Activated CD8-positive, alpha-beta memory T cell treated with anti-CD3 and anti-CD28 coated beads, Interleukin-2, amount 50 U/mL, for 4 hours (primary cell): ENCODE results near the gene MED13L.

Experiments
- DNase-seq: peaks from one replicate; pipeline ENCODE4 v3.0.0-alpha.2; 2020

MED13L gene

DNA sequence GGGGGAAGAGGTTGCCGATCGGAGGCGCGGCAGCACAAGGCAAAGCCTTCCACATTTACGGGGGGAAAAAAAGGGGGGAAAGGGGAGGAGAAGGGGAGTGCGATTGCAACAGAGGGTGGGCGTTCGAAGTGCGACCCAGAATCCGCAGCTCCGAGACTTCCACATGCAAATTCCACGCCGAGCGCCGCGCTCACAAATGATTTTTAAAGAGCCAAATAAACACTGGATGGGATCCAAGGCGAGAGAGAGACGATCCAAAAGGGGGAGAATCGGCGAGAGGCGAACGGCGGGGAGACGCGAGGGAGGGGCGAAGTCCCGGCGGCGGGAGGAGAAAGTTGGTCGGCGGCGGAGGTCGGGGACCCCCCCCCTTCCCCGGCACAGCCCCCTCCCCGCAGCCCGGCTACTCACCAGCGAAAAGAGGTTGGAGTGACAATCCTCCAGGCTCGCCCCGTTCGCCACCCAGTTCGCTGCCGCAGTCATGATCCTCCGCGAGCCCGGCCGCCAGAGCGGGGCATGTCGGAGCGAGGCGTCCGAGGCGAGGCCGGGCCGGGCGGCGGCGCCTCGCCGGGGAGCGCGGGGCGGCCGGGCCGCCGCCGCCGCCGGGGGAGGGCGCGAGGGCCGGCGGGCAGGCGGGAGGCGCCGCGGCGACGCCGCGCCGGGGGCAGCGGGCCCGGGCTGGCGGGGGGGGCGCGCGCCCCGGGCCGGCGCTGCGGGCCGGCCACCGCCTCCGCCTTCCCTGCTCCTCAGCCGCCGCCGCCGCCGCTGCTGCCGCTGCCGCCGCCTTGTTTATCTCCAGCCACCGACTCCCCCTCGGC lies 634 bp downstream of the MED13L start:
- DNase-seq = peak; percentile 64

DNA sequence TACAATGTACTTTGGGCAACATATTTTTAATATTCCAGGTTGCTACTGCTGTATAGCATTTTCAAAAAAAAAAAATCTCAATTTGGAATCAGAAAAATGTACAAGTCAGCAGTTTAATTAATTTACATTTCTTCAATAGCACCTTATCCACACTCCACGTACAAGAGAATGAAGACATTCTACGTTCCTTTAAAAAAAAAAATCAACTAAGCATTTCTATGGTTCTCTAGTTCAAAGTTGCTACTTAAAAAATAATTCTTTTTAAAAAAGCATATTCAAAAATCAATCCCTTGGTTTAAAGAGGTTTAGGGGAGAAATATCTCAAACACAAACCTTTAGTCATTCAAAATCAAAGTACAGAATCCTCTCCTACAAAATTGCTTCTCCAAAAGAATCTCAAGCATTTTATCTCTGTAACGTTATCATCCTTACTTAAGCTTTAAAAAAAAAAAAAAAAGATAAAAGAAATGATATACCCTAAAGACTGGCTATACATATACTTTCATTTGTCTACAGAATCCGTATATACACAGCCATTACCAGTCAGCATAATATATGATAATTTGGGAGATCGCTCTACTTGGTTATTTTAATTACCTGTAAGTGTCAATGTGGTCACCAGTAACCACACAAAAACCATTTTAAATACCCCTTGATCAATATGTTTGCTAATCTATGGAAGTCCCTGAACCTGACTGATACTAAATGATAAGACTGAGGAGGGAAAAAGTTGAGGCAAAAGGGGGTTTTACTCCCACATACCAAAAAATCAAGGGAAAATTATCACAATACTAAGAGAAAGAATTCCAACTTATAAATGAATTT lies 2.7 kb downstream of the MED13L start:
- DNase-seq = no peak

DNA sequence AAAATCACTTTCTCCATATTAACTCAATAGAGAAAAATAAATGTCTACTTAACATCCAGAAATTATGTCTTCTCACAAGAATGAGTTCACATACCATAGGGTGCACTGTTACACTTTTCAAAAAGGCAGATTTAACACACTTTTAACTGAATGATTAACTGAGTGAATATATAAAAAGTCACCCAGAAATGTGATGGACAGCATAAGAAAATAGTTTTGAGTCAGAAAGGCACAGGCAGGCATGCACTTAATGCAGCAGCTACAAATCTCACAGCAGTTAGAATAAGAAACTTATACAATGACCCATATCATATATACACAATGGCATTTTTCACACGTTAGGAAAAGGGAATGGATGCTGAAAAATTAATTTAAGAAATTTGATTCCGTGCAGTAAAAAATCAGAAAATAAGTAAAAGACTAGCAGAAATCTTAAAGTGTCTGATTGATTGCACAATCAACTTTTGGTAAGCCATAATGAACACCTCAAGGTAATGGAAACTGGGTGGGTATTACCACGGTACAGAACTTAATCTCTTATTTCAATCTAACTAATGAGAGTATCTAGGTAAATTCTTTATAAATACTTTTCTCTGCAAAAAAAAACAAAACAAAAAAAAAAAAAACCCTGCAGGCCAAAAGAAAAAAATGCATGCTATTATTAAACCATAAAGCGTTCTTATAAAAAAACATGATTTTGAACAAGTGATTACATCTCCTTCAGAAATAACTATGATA lies 3.5 kb downstream of the MED13L start:
- DNase-seq = no peak

DNA sequence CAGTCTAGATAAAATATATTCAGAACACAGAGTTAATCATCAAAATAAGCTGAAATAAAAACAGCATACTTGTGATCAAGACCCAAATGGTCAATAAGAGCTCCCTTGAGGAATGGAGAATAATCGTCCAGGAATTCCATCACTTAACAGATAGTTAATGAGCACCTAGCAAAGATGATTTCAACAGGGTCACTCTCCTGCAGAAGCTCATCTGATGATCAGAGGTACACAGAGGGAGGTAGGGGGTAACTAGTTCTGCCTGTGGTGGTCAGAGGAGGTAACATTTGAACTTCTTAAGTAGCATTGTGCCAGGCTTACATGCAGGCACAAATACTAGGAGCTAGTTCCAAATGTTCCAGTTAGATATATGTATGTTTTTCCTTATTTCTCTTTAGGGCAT lies 9.5 kb downstream of the MED13L start:
- no peak for DNase-seq

DNA sequence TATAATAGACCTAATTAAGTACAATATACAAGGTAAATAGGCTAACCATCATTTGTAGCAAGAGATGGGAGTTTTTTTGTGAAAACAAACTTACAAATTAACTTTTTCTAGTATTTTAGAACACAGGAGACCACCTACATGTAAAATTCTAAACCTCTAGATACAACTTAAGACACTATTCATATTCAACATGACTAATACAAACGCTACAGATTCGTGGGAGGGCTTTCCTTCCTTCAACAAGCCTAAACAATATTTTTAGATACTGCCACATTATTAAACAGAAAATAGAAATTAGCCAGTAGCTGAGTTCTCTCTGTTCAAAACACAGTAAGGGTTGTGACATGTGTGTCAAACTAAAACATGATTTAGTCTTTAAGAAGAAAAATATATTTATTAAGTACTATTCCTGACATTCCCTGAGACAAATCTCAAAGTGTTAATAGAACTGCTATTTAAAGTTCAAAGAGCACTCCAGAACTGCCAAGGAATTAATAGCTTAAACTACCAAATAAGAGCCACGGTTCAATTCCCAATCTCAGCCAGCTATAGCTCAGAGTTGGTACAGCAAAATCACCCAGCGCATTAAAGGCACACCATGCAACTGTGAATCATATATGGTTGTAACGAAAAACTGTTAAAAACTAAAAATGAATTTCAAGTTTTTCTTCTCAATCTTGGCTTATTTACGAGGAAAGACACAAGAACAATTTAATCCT lies 10.7 kb downstream of the MED13L start:
- DNase-seq = no peak

DNA sequence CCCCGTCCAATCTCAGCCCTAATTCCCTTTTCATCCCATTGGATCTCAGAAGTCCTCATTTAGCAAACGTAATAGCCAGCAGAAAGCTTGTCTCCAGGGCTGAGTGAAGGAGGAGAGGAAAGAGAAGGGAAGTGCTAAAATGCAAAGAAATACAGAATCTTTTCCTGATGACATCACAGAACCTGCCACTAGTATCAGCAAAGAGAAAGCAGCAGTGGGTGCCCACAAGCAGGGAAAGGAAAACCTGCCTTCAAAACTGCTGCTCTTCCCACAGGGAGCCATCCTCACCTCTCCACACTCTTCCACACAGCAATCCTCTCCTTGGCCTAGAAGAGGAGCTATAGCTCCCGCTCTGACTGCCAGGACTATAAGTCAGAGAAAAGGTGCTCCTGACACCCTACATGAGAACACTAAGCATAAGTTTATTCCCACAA lies 11.3 kb downstream of the MED13L start:
- DNase-seq = no peak

DNA sequence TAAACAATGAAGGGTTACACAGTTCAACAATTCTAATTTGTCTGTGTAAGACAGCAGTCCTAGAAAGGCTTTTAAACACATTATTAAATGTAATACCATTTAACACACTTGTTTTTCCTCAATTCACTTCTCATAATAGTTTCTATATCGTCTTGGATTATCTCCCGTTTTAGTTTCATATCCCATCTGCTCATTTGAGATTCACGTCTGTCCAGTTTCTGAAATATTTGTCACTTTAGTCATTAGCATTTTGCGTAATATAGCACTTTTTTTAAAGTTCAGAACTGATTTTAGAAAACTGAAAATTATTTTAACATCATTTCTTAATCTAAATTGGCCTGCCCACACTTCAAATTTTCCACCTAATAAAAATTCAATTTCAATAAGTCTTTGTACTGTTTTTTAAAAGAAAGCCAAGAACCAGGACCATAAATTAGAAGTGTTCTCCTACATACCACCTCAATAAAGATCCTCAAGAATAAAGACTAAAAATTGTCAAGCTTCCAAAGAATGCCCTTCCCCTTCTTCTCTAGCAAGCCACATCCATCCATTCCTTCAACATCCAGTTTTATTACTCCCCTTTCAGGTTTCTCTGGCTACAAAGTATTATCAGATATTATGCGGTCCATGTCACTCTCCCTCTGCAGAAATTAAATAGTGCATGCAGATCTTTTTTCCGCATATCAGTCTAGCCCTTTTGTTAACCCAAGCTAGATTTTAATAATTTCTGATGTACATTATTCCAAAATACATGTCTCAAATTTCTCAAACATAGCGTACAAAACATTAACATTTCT lies 11.9 kb downstream of the MED13L start:
- DNase-seq = no peak

DNA sequence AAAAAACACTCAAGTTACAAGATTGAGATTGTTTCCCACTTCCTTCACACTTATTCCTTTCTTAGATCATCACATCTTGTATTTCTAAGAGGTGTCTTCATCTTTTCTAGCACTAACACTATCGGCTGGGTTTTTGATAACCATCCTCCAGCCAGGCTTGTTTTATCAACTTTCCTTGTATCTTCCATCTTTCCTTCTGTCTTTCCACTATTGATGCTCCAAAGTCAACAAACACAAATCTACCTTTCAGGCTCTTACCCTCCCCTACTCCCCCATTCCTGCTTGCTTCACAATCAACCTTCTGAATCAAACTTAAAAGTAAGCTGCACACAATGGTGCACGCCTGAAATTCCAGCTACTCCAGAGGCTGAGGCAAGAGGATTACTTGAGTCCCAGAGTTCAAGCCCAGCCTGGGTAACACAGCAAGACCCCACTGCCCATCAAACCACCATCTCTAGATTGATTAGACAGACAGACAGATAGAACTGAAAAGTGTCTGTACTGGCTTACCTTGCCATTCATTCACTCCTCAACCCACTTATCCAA lies 12.9 kb downstream of the MED13L start:
- no peak for DNase-seq

DNA sequence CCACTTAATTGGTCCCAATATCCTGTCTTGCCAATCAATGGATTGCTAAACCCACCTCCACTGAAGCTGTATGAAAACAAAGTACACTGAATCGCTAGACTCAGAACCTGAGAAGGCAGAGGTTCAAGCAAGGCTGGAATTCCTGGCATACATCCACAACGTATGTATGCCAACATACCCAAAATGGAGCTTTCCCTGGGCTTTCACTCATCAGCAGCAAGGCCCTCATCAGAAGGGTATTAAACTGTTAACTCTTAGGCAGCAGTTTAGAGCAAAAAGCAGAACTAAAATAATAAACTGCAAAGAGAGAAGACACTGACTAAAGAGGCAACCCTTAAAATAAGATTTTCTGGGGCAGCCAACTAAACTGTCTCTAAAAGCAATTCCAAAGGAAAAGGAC lies 13.6 kb downstream of the MED13L start:
- DNase-seq = no peak

DNA sequence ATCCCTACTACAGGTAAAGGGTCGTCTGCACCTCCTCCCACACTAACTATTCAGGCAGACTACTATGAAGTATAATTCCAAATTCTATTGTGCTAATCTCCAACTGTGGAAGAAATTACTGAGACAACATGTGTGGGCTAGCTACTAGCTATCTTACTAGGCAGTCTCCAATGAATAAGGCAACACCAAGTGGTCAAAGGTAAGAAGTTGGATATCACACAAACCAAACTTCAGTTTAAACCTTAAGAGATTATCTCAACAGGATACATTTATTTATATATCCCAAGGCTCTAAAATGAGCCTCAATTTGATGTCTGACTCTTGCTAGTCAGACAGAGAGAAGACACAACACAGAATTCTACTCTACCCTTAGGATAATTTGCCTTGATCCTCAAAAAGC lies 14.1 kb downstream of the MED13L start:
- DNase-seq = no peak

DNA sequence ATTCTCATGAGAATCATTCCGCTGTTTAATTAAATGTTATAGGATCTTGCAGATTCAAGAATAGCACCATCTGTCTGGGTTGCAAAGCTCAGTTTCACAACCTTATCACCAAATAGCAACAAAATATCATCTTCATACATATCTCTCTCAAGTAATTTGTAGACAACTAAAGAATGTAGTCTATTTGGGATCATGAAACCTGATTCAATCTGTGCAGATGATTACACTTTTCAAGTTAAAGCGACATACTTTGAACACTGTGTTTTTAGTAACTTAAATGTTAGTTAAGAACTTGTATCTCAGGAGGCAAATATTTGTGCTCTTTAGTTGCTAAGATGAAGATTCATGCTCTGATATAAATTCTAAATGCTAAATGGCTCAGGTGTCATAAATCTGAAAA lies 14.8 kb downstream of the MED13L start:
- DNase-seq = no peak

DNA sequence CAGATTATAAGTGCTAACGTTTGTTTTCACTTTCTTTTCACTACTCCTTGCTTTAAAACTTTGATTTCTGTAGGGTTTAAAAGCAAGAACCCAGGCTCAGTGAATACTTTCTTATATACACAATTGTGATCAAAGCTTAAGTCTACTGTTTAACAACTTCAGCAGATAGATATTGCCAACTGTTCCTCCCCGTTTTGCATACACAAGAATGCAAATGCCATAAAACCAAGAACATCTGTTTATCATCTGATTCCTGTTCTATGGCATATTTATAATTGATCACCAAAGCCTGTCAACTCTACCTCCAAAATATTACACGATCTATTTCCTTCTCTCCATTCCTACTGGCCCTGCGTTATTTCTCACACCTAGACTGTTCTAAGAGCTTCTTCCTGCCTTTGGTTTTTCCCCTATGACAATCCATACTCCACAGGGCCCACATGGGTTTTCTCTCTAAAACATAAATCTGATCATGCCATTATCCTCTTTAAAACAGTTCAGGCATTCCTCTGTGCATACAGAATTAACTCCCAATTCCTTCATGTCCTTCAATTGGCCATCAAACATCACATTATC lies 15.9 kb downstream of the MED13L start:
- DNase-seq = no peak

DNA sequence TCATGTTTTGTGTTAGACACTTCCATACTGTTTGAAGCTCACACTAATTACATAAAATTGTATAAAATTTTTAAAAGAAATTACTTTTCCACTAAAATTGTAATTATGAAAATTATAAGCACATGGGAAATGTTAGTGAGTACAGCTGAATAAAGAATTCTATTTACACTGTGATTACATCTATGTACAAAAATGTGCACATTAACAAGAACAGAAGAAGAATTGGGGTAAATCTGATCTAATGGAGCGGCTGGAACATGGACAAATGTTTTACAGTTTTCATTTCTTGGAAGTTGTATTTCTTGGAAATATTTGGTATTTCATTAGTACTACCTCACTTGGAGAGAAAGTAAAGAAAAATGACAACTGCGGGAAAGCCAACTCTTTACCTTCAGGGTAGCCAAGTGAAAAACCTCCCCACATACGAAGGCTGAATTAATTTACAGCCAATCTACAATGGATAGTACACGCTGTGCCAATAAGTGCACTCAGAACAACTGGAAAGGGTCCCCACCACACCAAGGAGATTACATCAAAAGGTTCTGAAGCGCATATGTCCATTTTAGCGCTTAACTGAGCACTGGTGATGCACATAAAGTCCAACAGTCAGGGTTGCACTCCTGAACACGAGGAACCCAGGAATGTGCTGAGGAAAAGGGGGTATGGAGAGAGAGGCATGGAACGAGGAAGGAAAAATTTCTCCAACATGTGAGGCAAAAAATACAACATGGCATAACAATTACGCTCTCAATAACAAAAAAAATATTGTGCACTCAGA lies 17.5 kb downstream of the MED13L start:
- DNase-seq = no peak

DNA sequence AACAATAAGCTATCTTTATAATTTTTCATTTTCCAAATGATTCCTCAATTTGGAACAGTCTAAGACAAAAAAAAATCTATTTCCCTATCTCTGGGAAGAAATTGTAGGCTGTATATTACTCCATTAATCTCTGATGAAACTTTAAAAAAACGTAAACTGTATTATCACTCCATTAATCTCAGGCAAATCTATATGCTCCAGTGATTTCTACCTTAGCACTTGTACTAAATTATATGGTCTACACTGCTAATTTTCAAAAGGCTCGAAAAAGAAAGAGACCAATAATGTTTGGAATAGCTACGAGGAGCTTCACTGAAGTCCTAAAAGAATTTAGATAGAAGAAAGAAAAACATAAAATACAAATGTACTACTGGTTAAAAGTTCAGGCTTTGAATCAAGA lies 19.7 kb downstream of the MED13L start:
- DNase-seq = no peak

DNA sequence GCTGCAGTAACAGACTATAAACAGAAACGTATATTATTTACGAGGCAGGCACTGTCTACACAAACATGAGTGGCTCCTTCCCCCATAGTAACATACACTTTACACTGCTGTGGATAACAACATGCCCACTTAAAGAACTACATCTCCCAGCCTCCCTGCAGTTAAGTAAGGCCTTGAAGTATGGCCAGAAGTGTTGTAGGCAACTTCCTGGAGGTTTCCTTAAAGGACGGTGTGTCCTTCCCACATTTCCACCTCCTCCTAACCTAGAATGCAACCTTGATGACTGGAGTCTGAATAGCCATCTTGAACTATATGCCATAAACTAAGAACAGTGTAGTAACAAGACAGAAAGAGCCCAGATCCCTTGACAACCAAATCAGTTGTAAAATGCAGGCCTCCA lies 20.3 kb downstream of the MED13L start:
- DNase-seq = no peak

DNA sequence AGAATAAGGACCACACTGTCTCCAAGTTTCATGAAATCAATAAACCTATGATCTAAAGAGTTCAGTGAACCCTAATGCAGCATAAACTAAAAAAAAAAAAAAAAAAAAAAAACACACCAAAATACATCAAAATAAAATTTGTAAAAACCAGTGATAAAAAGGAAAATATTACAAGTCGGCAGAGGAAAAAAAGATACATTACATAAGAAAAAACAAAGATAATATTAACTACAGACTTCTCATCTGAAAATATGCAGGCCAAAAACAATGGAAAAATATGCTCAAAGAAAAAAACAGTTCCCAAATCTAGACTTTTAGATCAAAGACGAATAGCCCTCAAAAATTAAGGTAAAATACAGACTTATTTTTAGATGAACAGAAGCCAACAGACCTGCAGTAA lies 27.6 kb downstream of the MED13L start:
- DNase-seq = no peak

DNA sequence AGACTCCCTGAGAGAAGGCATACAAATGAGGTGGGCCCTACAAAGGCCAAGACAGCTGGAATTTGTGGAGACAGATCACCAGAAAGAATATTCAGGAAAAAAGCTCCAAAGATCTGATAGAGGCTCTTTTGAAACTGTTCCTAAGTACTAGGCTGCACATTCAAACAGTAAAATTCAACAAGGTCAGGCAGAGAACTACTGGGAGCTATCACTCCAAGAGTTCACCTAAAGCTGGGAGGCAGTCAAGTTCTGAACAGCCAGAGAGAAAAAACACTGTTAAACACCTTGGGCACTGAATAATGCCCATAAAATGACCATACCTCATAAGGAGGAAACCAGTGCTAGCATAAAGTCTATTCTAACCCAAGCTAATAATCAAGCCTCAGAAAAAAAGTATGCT lies 28.6 kb downstream of the MED13L start:
- DNase-seq = no peak

DNA sequence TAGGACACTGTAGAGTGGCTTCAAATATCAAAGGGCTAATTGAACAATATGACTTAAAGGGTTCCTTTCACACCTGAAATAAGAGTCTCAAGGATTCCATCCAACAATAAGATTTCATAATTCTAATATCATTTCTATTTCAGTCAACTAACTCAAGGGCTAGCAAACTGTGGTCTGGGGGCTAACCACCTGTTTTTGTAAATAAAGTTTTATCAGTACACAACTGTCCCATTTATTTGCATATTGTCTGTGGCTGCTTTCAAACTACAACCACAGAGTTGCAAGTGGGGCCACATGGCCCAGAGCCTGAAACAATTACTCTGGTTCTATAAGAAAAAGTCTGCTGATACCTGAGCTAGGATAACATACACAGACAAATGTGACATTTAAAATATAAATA lies 29.1 kb downstream of the MED13L start:
- no peak for DNase-seq

DNA sequence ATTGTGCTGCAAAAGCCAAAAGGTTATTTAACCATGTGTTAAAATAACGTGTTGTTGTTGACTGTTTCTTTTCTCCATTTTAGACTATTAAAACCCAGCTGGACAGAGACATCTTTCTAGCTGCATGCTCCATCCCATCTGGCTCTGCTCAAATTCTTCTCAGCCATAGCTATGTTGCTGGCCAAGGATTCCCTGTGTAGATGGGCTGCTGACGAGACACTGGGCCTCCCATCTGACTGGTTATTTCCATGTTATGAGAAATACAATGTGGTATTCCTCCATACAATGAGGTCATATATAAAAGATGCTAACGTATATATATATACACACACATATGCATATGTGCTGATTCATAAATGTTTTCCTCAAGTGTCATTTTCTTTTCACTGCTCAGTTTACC lies 30.1 kb downstream of the MED13L start:
- no peak for DNase-seq

DNA sequence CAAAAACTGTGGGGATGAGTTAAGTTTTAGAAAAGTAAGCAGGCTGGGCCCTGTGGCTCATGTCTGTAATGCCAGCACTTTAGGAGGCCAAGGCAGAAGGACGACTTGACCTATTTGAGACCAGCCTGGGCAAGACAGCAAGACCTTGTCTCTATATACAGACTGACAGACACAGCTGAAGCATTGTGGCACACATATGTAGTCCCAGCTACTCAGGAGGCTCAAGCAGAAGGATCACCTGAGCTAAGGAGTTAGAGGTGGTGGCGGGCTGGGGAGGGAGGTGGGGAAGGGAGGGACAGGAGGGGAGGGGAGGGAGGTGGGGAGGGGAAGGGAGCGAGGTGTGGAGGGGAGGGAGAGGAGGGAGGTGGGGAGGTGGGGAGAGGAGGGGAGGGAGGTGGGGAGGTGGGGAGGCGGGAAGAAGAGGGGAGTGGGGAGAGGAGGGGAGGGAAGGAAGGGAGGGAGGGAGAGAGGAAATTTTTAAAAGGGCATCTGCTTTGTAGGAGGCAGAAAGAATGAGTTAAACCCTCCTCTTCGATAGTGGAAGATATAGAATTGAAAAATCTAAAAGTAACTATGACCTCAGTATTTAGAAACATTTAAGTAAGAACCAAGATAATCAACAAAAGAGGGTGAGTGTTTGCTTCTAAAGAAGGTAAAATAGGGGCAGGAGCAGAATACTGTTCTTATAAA lies 30.9 kb downstream of the MED13L start:
- no peak for DNase-seq
